Parathyroid adenoma (tissue), 2 donors: ENCODE data around the gene POMGNT2.

Experiments
- H2AFZ ChIP-seq: fragments of 300-600 bp; sonication (generic); one replicate; pipeline ENCODE4 v1.7.0; 2017; ENCODE audit warnings: antibody characterized with exemption, mild to moderate bottlenecking
- H3K27ac ChIP-seq: fragments of 300-600 bp; sonication (generic); one replicate; pipeline ENCODE4 v1.7.0; 2017
- H3K27me3 ChIP-seq: fragments of 300-600 bp; sonication (generic); one replicate; pipeline ENCODE4 v1.7.0; 2017; ENCODE audit warnings: low read length; ENCODE audit not compliant: control insufficient read depth, insufficient read depth
- H3K36me3 ChIP-seq: fragments of 300-600 bp; sonication (generic); one replicate; pipeline ENCODE4 v1.7.0; 2017; ENCODE audit warnings: low read length; ENCODE audit not compliant: control insufficient read depth, insufficient read depth
- H3K4me1 ChIP-seq: fragments of 300-600 bp; sonication (generic); one replicate; pipeline ENCODE4 v1.7.0; 2017; ENCODE audit warnings: control low read depth
- H3K4me2 ChIP-seq: fragments of 300-600 bp; sonication (generic); one replicate; pipeline ENCODE4 v1.7.0; 2017; ENCODE audit warnings: low read length
- H3K4me3 ChIP-seq: fragments of 300-600 bp; sonication (generic); one replicate; pipeline ENCODE4 v1.7.0; 2017; ENCODE audit warnings: low read depth, low read length
- H3K79me2 ChIP-seq: fragments of 300-600 bp; sonication (generic); one replicate; pipeline ENCODE4 v1.7.0; 2017; ENCODE audit warnings: control low read depth
- H3K9ac ChIP-seq: fragments of 300-600 bp; sonication (generic); one replicate; pipeline ENCODE4 v1.7.0; 2017; ENCODE audit warnings: mild to moderate bottlenecking
- H3K9me3 ChIP-seq: fragments of 300-600 bp; sonication (generic); one replicate; pipeline ENCODE4 v1.7.0; 2017; ENCODE audit warnings: low read length; ENCODE audit not compliant: control insufficient read depth
- TF ChIP-seq, protein P1 (sequence below): fragments of 300-600 bp; sonication (generic); IDR thresholded peaks from one replicate; pipeline ENCODE4 v1.7.0; 2017; ENCODE audit warnings: antibody characterized with exemption, mild to moderate bottlenecking
- donor health status: primary hyperparathyroidism.

POMGNT2 gene

GRCh38 chr3:43148033-43148432 is 42.2 kb upstream of the POMGNT2 start:
- Histone ChIP-seq H3K27ac (no peak overlapping the region), H3K27me3 (no peaks in the 10 kb centered on the region), H3K9me3 (no peaks in the 10 kb centered on the region), H3K79me2 (no peaks in the 10 kb centered on the region), H2AFZ (no peak overlapping the region), H3K4me1 (no peaks in the 10 kb centered on the region), H3K4me3 (no peak overlapping the region), H3K4me2 (no peak overlapping the region), H3K9ac (no peak overlapping the region), H3K36me3 (no peaks in the 10 kb centered on the region)
- TF ChIP-seq, protein P1, sequence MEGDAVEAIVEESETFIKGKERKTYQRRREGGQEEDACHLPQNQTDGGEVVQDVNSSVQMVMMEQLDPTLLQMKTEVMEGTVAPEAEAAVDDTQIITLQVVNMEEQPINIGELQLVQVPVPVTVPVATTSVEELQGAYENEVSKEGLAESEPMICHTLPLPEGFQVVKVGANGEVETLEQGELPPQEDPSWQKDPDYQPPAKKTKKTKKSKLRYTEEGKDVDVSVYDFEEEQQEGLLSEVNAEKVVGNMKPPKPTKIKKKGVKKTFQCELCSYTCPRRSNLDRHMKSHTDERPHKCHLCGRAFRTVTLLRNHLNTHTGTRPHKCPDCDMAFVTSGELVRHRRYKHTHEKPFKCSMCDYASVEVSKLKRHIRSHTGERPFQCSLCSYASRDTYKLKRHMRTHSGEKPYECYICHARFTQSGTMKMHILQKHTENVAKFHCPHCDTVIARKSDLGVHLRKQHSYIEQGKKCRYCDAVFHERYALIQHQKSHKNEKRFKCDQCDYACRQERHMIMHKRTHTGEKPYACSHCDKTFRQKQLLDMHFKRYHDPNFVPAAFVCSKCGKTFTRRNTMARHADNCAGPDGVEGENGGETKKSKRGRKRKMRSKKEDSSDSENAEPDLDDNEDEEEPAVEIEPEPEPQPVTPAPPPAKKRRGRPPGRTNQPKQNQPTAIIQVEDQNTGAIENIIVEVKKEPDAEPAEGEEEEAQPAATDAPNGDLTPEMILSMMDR = no peak

- Histone ChIP-seq H2AFZ (no peak overlapping the region), H3K79me2 (no peaks in the 10 kb centered on the region), H3K4me2 (no peak overlapping the region), H3K9ac (no peak overlapping the region), H3K27ac (no peak overlapping the region), H3K9me3 (no peaks in the 10 kb centered on the region), H3K27me3 (no peaks in the 10 kb centered on the region), H3K4me1 (no peaks in the 10 kb centered on the region), H3K4me3 (no peak overlapping the region), H3K36me3 (no peaks in the 10 kb centered on the region)
- TF ChIP-seq, protein P1 = no peak
These were observed 40.7 kb upstream of the POMGNT2 start for GRCh38 chr3:43146599-43146998.

DNA sequence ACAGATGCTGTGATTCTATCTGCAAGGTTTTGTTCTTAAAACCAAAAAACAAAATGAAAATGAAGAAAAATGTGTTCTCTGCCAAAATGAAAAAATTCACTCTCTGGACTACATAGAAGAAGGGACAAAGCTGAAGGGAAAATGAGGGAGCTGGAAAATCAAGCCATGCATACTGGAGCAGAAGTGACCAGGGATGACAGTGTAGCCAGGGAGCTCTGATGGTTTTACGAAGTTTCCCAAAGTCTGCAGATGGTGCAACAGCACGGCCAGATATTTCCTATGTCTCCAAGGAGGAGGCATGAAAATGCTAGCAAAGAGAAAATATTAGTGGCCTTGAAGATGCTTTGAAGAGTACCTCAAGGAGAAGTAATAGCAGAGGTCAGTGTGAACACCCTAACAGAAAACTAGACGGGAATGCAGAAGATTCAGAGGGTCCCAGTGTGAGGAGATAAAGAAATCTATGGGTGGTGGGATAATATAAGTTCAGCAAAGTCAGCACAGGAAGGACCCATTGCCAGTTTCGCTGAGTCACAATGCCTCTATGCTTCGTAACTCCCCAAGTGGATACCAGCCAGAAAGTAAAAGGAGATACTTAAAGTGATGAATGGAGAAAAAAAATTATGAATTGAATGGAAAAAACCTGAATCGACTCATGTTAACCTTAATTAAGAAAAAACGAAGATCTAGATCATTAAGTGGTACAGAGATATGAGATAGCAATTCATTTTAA is 39.0 kb upstream of the POMGNT2 start:
- TF ChIP-seq, protein P1 = no peak
- H3K4me2 ChIP-seq = no peak overlapping the region

DNA sequence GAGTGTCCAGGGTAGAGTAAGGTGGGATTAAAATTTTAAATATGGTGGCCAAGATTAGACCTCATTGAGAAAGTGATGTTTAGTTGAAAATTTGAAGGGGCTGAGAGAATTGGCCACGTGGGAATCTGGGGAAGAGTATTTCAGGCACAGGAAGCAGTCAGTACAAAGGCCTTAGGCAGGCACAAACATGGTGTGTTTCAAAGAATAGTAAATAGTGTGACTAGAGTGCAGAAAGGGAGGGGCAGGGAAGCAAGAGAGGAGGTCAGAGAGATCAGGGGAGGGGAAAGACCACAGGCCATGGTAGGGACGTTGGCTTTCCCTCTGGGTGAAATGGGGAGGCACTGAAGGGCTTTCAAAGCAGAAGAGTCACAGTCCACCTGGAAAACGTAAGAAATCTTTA is 36.6 kb upstream of the POMGNT2 start:
- Histone ChIP-seq H3K9ac (no peak overlapping the region), H3K4me1 (no peaks in the 10 kb centered on the region), H3K79me2 (no peaks in the 10 kb centered on the region), H3K27ac (no peak overlapping the region), H3K9me3 (no peaks in the 10 kb centered on the region), H3K4me3 (no peak overlapping the region), H2AFZ (no peak overlapping the region), H3K4me2 (no peak overlapping the region), H3K27me3 (no peaks in the 10 kb centered on the region), H3K36me3 (no peaks in the 10 kb centered on the region)
- TF ChIP-seq, protein P1 = no peak

More for the DNA sequence above, 39.0 kb upstream of the POMGNT2 start:
- no peak overlapping the region for H3K9ac ChIP-seq
- H2AFZ ChIP-seq = no peak overlapping the region
- no peaks in the 10 kb centered on the region for H3K4me1 ChIP-seq
- no peaks in the 10 kb centered on the region for H3K79me2 ChIP-seq
- no peaks in the 10 kb centered on the region for H3K36me3 ChIP-seq
- no peak overlapping the region for H3K4me3 ChIP-seq
- no peaks in the 10 kb centered on the region for H3K9me3 ChIP-seq
- H3K27me3 ChIP-seq = no peaks in the 10 kb centered on the region
- H3K27ac ChIP-seq = no peak overlapping the region
